ENCODE results near the gene CLCN7.

- TF ChIP-seq EZH2 (IDR thresholded peaks at IDR 0.05; ENCODE audit: low read depth, unreplicated experiment) (no peak), REST (IDR thresholded peaks at IDR 0.05; ENCODE audit: unreplicated experiment) (no peak), ZNF331 (CRISPR knock-in tag; IDR thresholded peaks at IDR 0.05; ENCODE audit: low read depth) (no peak), EZH2phosphoT487 (IDR thresholded peaks at IDR 0.05; ENCODE audit: unreplicated experiment) (no peak), CREB1 (CRISPR knock-in tag; IDR thresholded peaks at IDR 0.05; ENCODE audit: low read depth) (no peak), POLR2AphosphoS5 (IDR thresholded peaks at IDR 0.05; ENCODE audit: low read depth) (no peak), ZNF462 (CRISPR knock-in tag; IDR thresholded peaks at IDR 0.05) (no peak), JUNB (IDR thresholded peaks at IDR 0.05; ENCODE audit: unreplicated experiment) (no peak)
- TF ChIP-seq, protein P1, sequence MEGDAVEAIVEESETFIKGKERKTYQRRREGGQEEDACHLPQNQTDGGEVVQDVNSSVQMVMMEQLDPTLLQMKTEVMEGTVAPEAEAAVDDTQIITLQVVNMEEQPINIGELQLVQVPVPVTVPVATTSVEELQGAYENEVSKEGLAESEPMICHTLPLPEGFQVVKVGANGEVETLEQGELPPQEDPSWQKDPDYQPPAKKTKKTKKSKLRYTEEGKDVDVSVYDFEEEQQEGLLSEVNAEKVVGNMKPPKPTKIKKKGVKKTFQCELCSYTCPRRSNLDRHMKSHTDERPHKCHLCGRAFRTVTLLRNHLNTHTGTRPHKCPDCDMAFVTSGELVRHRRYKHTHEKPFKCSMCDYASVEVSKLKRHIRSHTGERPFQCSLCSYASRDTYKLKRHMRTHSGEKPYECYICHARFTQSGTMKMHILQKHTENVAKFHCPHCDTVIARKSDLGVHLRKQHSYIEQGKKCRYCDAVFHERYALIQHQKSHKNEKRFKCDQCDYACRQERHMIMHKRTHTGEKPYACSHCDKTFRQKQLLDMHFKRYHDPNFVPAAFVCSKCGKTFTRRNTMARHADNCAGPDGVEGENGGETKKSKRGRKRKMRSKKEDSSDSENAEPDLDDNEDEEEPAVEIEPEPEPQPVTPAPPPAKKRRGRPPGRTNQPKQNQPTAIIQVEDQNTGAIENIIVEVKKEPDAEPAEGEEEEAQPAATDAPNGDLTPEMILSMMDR (conservative IDR thresholded peaks at IDR 0.05; ENCODE audit: low read depth in 2 of 2): no peak
Observed at GRCh38 chr16:1508494-1509187, 33.8 kb upstream of the CLCN7 start.

Measured in GM23338 (cell line).